SK-N-SH (cell line): ENCODE measurements around the gene VIPAS39. TPM values are rescaled to one million over a fixed set of nuclear protein-coding genes. Genes with fewer than 3 reads are reported as not detected.

Source experiments
- CTCF ChIA-PET: fragments of 300-600, 350-600 bp; formaldehyde crosslinking; extraction: SDS; loops from one replicate; lab custom pipeline; 2021; lab: Yijun Ruan, JAX
- POLR2A ChIA-PET: fragments of 350-600 bp; sonication (Branson Sonifier 250); formaldehyde crosslinking; extraction: SDS; loops from one replicate; lab custom pipeline; 2020; ENCODE audit warnings: antibody characterized with exemption, inconsistent platforms; lab: Yijun Ruan, JAX
- DNase-seq: peaks from one replicate; pipeline ENCODE4 v3.0.0; 2012
- H2AFZ ChIP-seq: fragments of 200-600 bp; sonication (generic); 2 replicates; pipeline ENCODE4 v1.8.1; 2016; ENCODE audit warnings: antibody characterized with exemption, mild to moderate bottlenecking, low read depth
- H3F3A ChIP-seq: fragments of 200-600 bp; sonication (generic); replicated peaks from 2 replicates; pipeline ENCODE3; 2016; ENCODE audit warnings: antibody characterized with exemption, mild to moderate bottlenecking; ENCODE audit not compliant: insufficient read depth
- H3K27ac ChIP-seq, 2 experiments: fragments of 200-500 bp in 1 of 2; fragments of 200-600 bp in 1 of 2; sonication (Bioruptor generic) in 1 of 2; sonication (generic), shearing (Covaris generic) in 1 of 2; 2 replicates each; pipeline versions ENCODE4 v1.5.1 to v1.6.1; 2014 to 2016; ENCODE audit warnings: low read depth in 2 of 2, inconsistent platforms in 1 of 2, low read length in 1 of 2, mild to moderate bottlenecking in 1 of 2, mixed read lengths in 1 of 2
- H3K27me3 ChIP-seq: fragments of 200-600 bp; sonication (generic), shearing (Covaris generic); 2 replicates; pipeline ENCODE4 v1.6.1; 2016; ENCODE audit warnings: mixed run types; ENCODE audit not compliant: insufficient read depth
- H3K36me3 ChIP-seq, 2 experiments: fragments of 200-500 bp in 1 of 2; fragments of 200-600 bp in 1 of 2; sonication (Bioruptor generic) in 1 of 2; sonication (generic) in 1 of 2; replicated peaks in 1 of 2; 2 replicates each; pipeline versions ENCODE3 to v1.5.1; 2014 to 2016; ENCODE audit warnings: low read length in 1 of 2, mild to moderate bottlenecking in 1 of 2; ENCODE audit not compliant: insufficient read depth in 2 of 2, control insufficient read depth in 1 of 2
- H3K4me1 ChIP-seq, 2 experiments: fragments of 200-500 bp in 1 of 2; fragments of 200-600 bp in 1 of 2; sonication (Bioruptor generic) in 1 of 2; sonication (generic), shearing (Covaris generic) in 1 of 2; 2 replicates each; pipeline versions ENCODE4 v1.5.1 to v1.6.1; 2014 to 2016; ENCODE audit warnings: low read depth in 1 of 2, low read length in 1 of 2, mixed run types in 1 of 2; ENCODE audit not compliant: insufficient read depth in 2 of 2, control insufficient read depth in 1 of 2
- H3K4me2 ChIP-seq: fragments of 200-600 bp; sonication (generic), shearing (Covaris generic); 2 replicates; pipeline ENCODE4 v1.6.1; 2017; ENCODE audit warnings: mixed run types
- H3K4me3 ChIP-seq, 2 experiments: fragments of 200-500 bp in 1 of 2; fragments of 200-600 bp in 1 of 2; sonication (Bioruptor generic) in 1 of 2; sonication (generic), shearing (Covaris generic) in 1 of 2; 2 replicates each; pipeline versions ENCODE4 v1.5.1 to v1.8.1; 2014 to 2016; ENCODE audit warnings: low read depth in 2 of 2, inconsistent platforms in 1 of 2, low read length in 1 of 2, mild to moderate bottlenecking in 1 of 2, mixed read lengths in 1 of 2, moderate library complexity in 1 of 2
- H3K79me2 ChIP-seq: fragments of 200-600 bp; sonication (generic); 2 replicates; pipeline ENCODE4 v1.8.1; 2017; ENCODE audit warnings: mild to moderate bottlenecking; ENCODE audit not compliant: insufficient read depth
- H3K9ac ChIP-seq: fragments of 200-600 bp; sonication (generic); 2 replicates; pipeline ENCODE4 v1.6.1; 2017; ENCODE audit warnings: mixed run types
- H3K9me2 ChIP-seq: fragments of 200-600 bp; sonication (generic); 2 replicates; pipeline ENCODE4 v1.6.1; 2017; ENCODE audit warnings: mixed run types
- H3K9me3 ChIP-seq: fragments of 200-600 bp; sonication (generic); 2 replicates; pipeline ENCODE4 v1.6.1; 2017; ENCODE audit warnings: mixed run types, mild to moderate bottlenecking, moderate library complexity
- H4K20me1 ChIP-seq: fragments of 200-600 bp; sonication (generic); 2 replicates; pipeline ENCODE4 v1.6.1; 2017; ENCODE audit warnings: mild to moderate bottlenecking, mixed run types; ENCODE audit not compliant: insufficient read depth
- ELF1 ChIP-seq: IDR thresholded peaks from 2 replicates; pipeline ENCODE4 v1.4.0; 2012
- EZH2phosphoT487 ChIP-seq: fragments of 200-600 bp; sonication (generic); IDR thresholded peaks from 2 replicates; pipeline ENCODE4 v1.6.1; 2017; ENCODE audit warnings: low read depth, mixed run types, mild to moderate bottlenecking, antibody characterized with exemption, moderate library complexity, borderline replicate concordance
- JUND ChIP-seq: IDR thresholded peaks from 2 replicates; pipeline ENCODE4 v1.4.0; 2012
- MAX ChIP-seq: IDR thresholded peaks from 2 replicates; pipeline ENCODE4 v1.4.0; 2012; ENCODE audit warnings: low read depth
- MXI1 ChIP-seq: IDR thresholded peaks from 2 replicates; pipeline ENCODE4 v1.6.1; 2012; ENCODE audit warnings: mild to moderate bottlenecking, low read depth, low read length, improper control_type of control experiment
- PBX3 ChIP-seq: IDR thresholded peaks from 2 replicates; pipeline ENCODE4; 2012
- RAD21 ChIP-seq: IDR thresholded peaks from 2 replicates; pipeline ENCODE4 v1.6.1; 2012; ENCODE audit warnings: mild to moderate bottlenecking, low read length
- REST ChIP-seq: IDR thresholded peaks from 2 replicates; pipeline ENCODE4 v1.6.1; 2012; ENCODE audit warnings: mild to moderate bottlenecking, low read depth, low read length, moderate library complexity
- SIN3A ChIP-seq: IDR thresholded peaks from 2 replicates; pipeline ENCODE4 v1.6.1; 2012; ENCODE audit warnings: low read depth, mild to moderate bottlenecking, low read length, moderate library complexity, borderline replicate concordance
- TAF1 ChIP-seq: IDR thresholded peaks from 2 replicates; pipeline ENCODE4 v1.6.1; 2012; ENCODE audit warnings: low read depth, mild to moderate bottlenecking, low read length, moderate library complexity, borderline replicate concordance
- WGBS: methylation state at CpG from one replicate; pipeline ENCODE4 v1.1.6; 2017; ENCODE audit warnings: low lambda C conversion rate; 5-methylcytosine and 5-hydroxymethylcytosine counted together
- polyA plus RNA-seq, 3 experiments: library from polyadenylated mRNA; depleted of rRNA; stranded (reverse); fragments of >200 nt; gene quantifications; 2 replicates each; pipeline ENCODE4 v1.2.3, GENCODE V29; 2012

The VIPAS39 gene
- polyA plus RNA-seq, 1 of the 3 experiments (the other 2 are of a cell fraction): 20.8 TPM

GRCh38 chr14:77498984-77499527 is 41.7 kb upstream of the VIPAS39 start:
- H3K36me3 ChIP-seq: no peaks in the 10 kb centered on the region
- no peak for TF ChIP-seq REST
- no peak for TF ChIP-seq TAF1
- TF ChIP-seq EZH2phosphoT487: no peak
- TF ChIP-seq MXI1: no peak
- no peak for TF ChIP-seq ELF1
- TF ChIP-seq PBX3: no peak
- TF ChIP-seq MAX: no peak
- TF ChIP-seq JUND: no peak
- no peak for TF ChIP-seq SIN3A
- no peak for TF ChIP-seq RAD21
- no peaks in the 10 kb centered on the region for H3K9me3 ChIP-seq
- H3K27ac ChIP-seq: no peak overlapping the region
- CTCF ChIA-PET: interaction anchor here (1.2 to 1.6 kb wide), 2 partner anchors 39 to 40 kb away, joined by 3 to 4 read pairs; no protein-coding TSS in a partner anchor
- H2AFZ ChIP-seq: peak overlapping the region; percentile 70; the same call in 1 of the 2 replicates
- DNase-seq: no peak
- WGBS: 15% methylated on average over 24 of the region's 53 CpGs
- no peaks in the 10 kb centered on the region for H3K79me2 ChIP-seq
- no peaks in the 10 kb centered on the region for H4K20me1 ChIP-seq
- H3F3A ChIP-seq: no peaks in the 10 kb centered on the region
- H3K9ac ChIP-seq: no peak overlapping the region
- H3K4me2 ChIP-seq: peak overlapping the region; percentile 98
- H3K4me3 ChIP-seq: peak overlapping the region; percentile 47 to 66
- H3K4me1 ChIP-seq: peaks cover 0 to 8% of the 10 kb centered on the region in 2 experiments; a peak in 1 of 4 replicates
- POLR2A ChIA-PET: interaction anchor here (0.6 kb wide), 1 partner anchor 35 kb away, joined by 3 read pairs; no protein-coding TSS in a partner anchor
- H3K9me2 ChIP-seq: no peaks in the 10 kb centered on the region
- no peaks in the 10 kb centered on the region; the same call in 1 of the 2 replicates for H3K27me3 ChIP-seq
